Right lobe of liver (tissue), 6 donors: ENCODE measurements around the gene TENM3. TPM values are rescaled to one million over a fixed set of nuclear protein-coding genes. Genes with fewer than 3 reads are reported as not detected.

Experiments
- ATAC-seq, 4 donors: fragments of 200-7000 bp; cut with Tn5 transposase; one replicate each; pipeline ENCODE4 v1.9.1; 2020; ENCODE audit warnings: mild to moderate bottlenecking in 4 of 4, moderate library complexity in 4 of 4
- DNase-seq, 3 donors: peaks; one replicate each; pipeline ENCODE4 v3.0.0-alpha.2; 2020
- H3K27ac ChIP-seq, 3 donors: fragments of 200-600 bp; one replicate each; pipeline ENCODE4 v1.8.0; 2022
- H3K27me3 ChIP-seq, 2 donors: fragments of 200-600 bp; one replicate each; pipeline ENCODE4 v1.8.0; 2022
- H3K36me3 ChIP-seq, 4 donors: fragments of 200-600 bp; sonication (generic) in 1 of 4; one replicate each; pipeline versions ENCODE4 v1.5.1 to v1.8.0; 2017 to 2022; ENCODE audit warnings: control low read depth in 1 of 4
- H3K4me1 ChIP-seq, 4 donors: fragments of 200-600 bp; sonication (generic) in 1 of 4; one replicate each; pipeline versions ENCODE4 v1.5.1 to v1.8.0; 2017 to 2022; ENCODE audit warnings: control low read depth in 1 of 4
- H3K4me3 ChIP-seq, 3 donors: fragments of 200-600 bp; one replicate each; pipeline ENCODE4 v1.8.0; 2022
- H3K9me3 ChIP-seq, 4 donors: fragments of 200-600 bp; sonication (generic) in 1 of 4; one replicate each; pipeline versions ENCODE4 v1.5.1 to v1.8.0; 2017 to 2022; ENCODE audit warnings: control low read depth in 1 of 4
- POLR2A ChIP-seq: fragments of 450-650 bp; IDR thresholded peaks from one replicate; pipeline ENCODE4 v1.6.1; 2017; ENCODE audit warnings: antibody characterized with exemption, mild to moderate bottlenecking
- WGBS: methylation state at CpG from one replicate; pipeline ENCODE4 v1.1.6; 2018; ENCODE audit warnings: low coverage, low lambda C conversion rate; ENCODE audit not compliant: insufficient coverage; ENCODE audit errors: missing lambda C conversion rate; 5-methylcytosine and 5-hydroxymethylcytosine counted together
- intact Hi-C, 2 donors: fragments of 100-400 bp; cut with DNase I; formaldehyde crosslinking; loops; one replicate each; pipeline versions ENCODE4 v1.11.2 to v1.14.1; 2022
- total RNA-seq, 6 experiments: library from RNA; depleted of rRNA in 2 of 6; stranded (reverse); fragments of >200 nt in 2 of 6; fragmentation: NEBNext Ultra II Directional in 3 of 6; extraction: Animal tissue kit (Norgen Biotek cat#: 25700) in 3 of 6; gene quantifications; one replicate each; pipeline versions ENCODE4 v1.1.0 to v1.2.4, GENCODE V29; 2016 to 2023
- TF ChIP-seq, protein P1 (sequence below), 4 donors: fragments of 200-600 bp in 3 of 4; fragments of 450-650 bp in 1 of 4; IDR thresholded peaks; one replicate each; pipeline versions ENCODE4 v1.5.1 to v1.8.0; 2016 to 2022; ENCODE audit warnings: antibody characterized with exemption in 4 of 4, mild to moderate bottlenecking in 2 of 4
- donor health status: DM: no; HTN: yes; CAD: no.
- donor health status: DM: no; HTN: no; CAD: no.
- donor health status: DM: no; HTN: no; CAD: no.
- donor health status: DM: no; HTN: yes; CAD: no.
- donor health status: DM: no; HTN: yes; CAD: no.

The TENM3 gene
- total RNA-seq, 6 experiments from 2014 or later = 0.06 to 3.0 (median 1.1) TPM

GRCh38 chr4:182642831-182643230, 399.6 kb downstream of the TENM3 start:
- no peak overlapping the region for H3K4me3 ChIP-seq
- intact Hi-C loops = no loop called here
- TF ChIP-seq, protein P1, sequence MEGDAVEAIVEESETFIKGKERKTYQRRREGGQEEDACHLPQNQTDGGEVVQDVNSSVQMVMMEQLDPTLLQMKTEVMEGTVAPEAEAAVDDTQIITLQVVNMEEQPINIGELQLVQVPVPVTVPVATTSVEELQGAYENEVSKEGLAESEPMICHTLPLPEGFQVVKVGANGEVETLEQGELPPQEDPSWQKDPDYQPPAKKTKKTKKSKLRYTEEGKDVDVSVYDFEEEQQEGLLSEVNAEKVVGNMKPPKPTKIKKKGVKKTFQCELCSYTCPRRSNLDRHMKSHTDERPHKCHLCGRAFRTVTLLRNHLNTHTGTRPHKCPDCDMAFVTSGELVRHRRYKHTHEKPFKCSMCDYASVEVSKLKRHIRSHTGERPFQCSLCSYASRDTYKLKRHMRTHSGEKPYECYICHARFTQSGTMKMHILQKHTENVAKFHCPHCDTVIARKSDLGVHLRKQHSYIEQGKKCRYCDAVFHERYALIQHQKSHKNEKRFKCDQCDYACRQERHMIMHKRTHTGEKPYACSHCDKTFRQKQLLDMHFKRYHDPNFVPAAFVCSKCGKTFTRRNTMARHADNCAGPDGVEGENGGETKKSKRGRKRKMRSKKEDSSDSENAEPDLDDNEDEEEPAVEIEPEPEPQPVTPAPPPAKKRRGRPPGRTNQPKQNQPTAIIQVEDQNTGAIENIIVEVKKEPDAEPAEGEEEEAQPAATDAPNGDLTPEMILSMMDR (IDR thresholded peaks at IDR 0.05) = peak in 1 of 4 donors; percentile 23
- no peak for TF ChIP-seq POLR2A
- peak in 1 of 4 donors; percentile 16 for ATAC-seq
- H3K4me1 ChIP-seq = no peaks in the 10 kb centered on the region
- no peak overlapping the region for H3K27ac ChIP-seq
- no peak for DNase-seq
- H3K36me3 ChIP-seq = no peaks in the 10 kb centered on the region
- 56% methylated on average over 2 of the region's 2 CpGs for WGBS
- H3K9me3 ChIP-seq = no peaks in the 10 kb centered on the region
- no peaks in the 10 kb centered on the region for H3K27me3 ChIP-seq

DNA sequence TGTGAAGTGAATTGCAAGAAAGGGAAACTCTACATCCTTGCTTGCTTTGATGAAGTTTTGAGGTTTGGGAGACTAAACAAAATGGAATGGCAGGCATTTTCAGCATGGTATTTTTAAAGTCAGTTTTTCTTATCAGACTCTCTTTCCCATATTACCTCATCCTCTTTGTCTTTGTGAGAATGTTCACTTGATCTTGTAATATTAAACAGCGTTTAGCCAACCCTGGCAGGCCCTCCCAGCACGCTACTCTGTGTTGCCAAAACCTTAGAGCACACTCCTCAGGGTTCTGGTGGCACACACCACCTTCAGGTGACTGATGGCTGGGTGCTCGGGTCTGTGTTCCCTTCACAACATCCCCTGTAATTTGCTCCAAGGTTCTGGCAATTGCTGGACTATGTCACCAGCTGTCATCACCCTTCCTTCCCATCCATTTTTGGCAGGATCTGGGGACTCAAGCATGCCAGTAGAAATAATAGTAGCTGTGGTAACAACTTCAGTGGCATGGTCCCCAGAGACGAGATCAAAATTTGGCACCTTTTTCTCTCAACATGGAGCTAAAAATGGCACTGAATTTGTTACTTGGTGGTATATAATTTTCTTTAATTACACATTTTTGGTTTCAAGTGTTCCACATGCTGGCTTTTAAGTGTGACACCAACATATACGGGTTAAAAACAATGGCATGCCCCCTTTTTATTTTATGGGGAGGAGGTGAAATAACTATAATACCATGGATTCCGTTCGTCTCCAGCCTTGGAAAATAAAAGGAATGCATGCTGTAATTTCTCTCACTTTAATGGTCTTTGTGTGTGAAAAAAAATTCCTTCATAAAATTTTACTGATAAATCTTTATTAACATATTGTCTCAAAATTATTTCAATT, 400.8 kb downstream of the TENM3 start:
- Histone ChIP-seq H3K36me3 (no peaks in the 10 kb centered on the region), H3K27me3 (no peaks in the 10 kb centered on the region), H3K9me3 (no peaks in the 10 kb centered on the region), H3K4me3 (no peak overlapping the region), H3K27ac (no peak overlapping the region), H3K4me1 (no peaks in the 10 kb centered on the region)
- no peak for DNase-seq
- 60% methylated on average over 6 of the region's 7 CpGs for WGBS
- ATAC-seq = no peak
- TF ChIP-seq POLR2A = no peak
- TF ChIP-seq, protein P1 (IDR thresholded peaks at IDR 0.05) = no peak
- intact Hi-C loops = no loop called here

DNA sequence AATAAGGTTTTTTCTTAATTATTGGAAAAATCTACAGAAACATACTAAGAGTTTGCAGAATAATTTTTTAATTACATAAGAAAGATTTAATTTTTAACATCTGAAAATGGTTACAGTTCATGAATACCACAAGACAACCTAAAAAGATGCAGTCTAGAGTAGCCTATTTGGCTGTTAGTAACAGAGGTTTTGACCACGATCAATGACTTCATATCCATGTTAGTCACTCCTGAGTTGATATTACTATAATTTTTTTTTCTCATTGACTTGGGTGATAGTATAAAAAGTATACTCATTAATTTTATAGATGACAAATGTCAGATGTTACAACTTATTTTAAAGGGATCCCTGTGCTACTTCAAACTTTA, 401.5 kb downstream of the TENM3 start:
- WGBS = 82% methylated on average over 1 of the region's 1 CpG
- intact Hi-C loops = no loop called here
- ATAC-seq (no peak), DNase-seq (no peak)
- H3K27me3 ChIP-seq = no peaks in the 10 kb centered on the region
- no peak overlapping the region for H3K4me3 ChIP-seq
- H3K36me3 ChIP-seq = no peaks in the 10 kb centered on the region
- no peak for TF ChIP-seq POLR2A
- TF ChIP-seq, protein P1 (IDR thresholded peaks at IDR 0.05) = no peak
- no peaks in the 10 kb centered on the region for H3K9me3 ChIP-seq
- H3K4me1 ChIP-seq = no peaks in the 10 kb centered on the region
- no peak overlapping the region for H3K27ac ChIP-seq

DNA sequence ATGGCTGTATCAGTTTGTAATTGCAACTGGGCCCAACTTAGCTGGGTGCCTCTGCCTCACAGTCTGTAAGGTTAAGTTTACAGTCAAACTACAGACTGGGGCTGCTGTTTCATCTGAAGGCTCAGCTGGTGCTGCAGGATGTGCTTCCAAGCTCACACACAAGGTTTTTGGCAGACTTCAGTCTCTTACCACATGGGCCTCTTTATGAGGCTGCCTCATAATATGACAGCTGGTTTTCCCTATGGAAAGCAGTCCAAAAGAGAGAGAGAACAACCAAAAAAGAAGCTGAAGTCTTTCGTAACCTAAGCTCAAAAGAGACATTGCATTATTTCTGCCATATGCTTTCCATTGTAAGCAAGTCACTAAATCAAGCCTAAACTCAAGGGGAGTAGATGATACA, 402.3 kb downstream of the TENM3 start:
- no peaks in the 10 kb centered on the region for H3K36me3 ChIP-seq
- no peaks in the 10 kb centered on the region for H3K9me3 ChIP-seq
- no peak overlapping the region for H3K27ac ChIP-seq
- intact Hi-C loops = no loop called here
- ATAC-seq (no peak), DNase-seq (no peak)
- H3K4me3 ChIP-seq = no peak overlapping the region
- WGBS = 83% methylated on average over 1 of the region's 1 CpG
- TF ChIP-seq, protein P1 (IDR thresholded peaks at IDR 0.05) = no peak
- TF ChIP-seq POLR2A = no peak
- no peaks in the 10 kb centered on the region for H3K4me1 ChIP-seq
- no peaks in the 10 kb centered on the region for H3K27me3 ChIP-seq
